BE2C (cell line): ENCODE data around the gene HNF1B.
"Not testable (repeated sequence)": the region's sequence is repeated elsewhere in the genome, so short reads cannot be mapped to it uniquely, and the experiment has no call there.

Experiments used
- DNase-seq: peaks from one replicate; pipeline ENCODE4 v3.0.0-alpha.2; 2020
- H3K27me3 ChIP-seq: fragments of 250-450 bp; sonication (Bioruptor Pico); 2 replicates; pipeline ENCODE4 v1.5.1; 2020; ENCODE audit warnings: mild to moderate bottlenecking
- H3K36me3 ChIP-seq: fragments of 250-450 bp; sonication (Bioruptor Pico); 2 replicates; pipeline ENCODE4 v1.5.1; 2020; ENCODE audit warnings: mild to moderate bottlenecking
- H3K4me1 ChIP-seq: fragments of 250-450 bp; sonication (Bioruptor Pico); 2 replicates; pipeline ENCODE4 v1.5.1; 2020
- H3K4me3 ChIP-seq: 2 replicates; pipeline ENCODE4 v1.5.1; 2011; ENCODE audit warnings: low read depth, low read length
- H3K9me3 ChIP-seq: fragments of 250-450 bp; sonication (Bioruptor Pico); 2 replicates; pipeline ENCODE4 v1.5.1; 2020
- CTCF ChIP-seq: IDR thresholded peaks from 2 replicates; pipeline ENCODE4 v1.5.1; 2012; ENCODE audit warnings: mild to moderate bottlenecking, low read depth, low read length

Gene HNF1B

GRCh38 chr17:37694734-37695133, 50.1 kb downstream of the HNF1B start:
- H3K36me3 ChIP-seq: no peaks in the 10 kb centered on the region
- TF ChIP-seq CTCF: no peak
- no peaks in the 10 kb centered on the region for H3K4me1 ChIP-seq
- 0 out of 2 replicates have a peak, but pooled peaks cover 3% of the 10 kb centered on the region for H3K27me3 ChIP-seq
- H3K4me3 ChIP-seq: no peak overlapping the region
- no peak for DNase-seq
- H3K9me3 ChIP-seq: no peaks in the 10 kb centered on the region

- no peaks in the 10 kb centered on the region for H3K9me3 ChIP-seq
- TF ChIP-seq CTCF: no peak
- no peaks in the 10 kb centered on the region for H3K4me1 ChIP-seq
- H3K4me3 ChIP-seq: no peak overlapping the region
- 0 out of 2 replicates have a peak, but pooled peaks cover 3% of the 10 kb centered on the region for H3K27me3 ChIP-seq
- no peaks in the 10 kb centered on the region for H3K36me3 ChIP-seq
- DNase-seq: no peak
Observed at GRCh38 chr17:37693328-37693727, 51.5 kb downstream of the HNF1B start.

- no peak for TF ChIP-seq CTCF
- no peak for DNase-seq
Observed at GRCh38 chr17:37691807-37692206, 53.1 kb downstream of the HNF1B start.

GRCh38 chr17:37689317-37689716, 55.5 kb downstream of the HNF1B start:
- Histone ChIP-seq H3K36me3 (no peaks in the 10 kb centered on the region), H3K9me3 (no peaks in the 10 kb centered on the region), H3K4me3 (no peak overlapping the region), H3K27me3 (no peaks in the 10 kb centered on the region), H3K4me1 (no peaks in the 10 kb centered on the region)
- no peak for DNase-seq
- TF ChIP-seq CTCF: no peak

More at GRCh38 chr17:37691807-37692206, 53.1 kb downstream of the HNF1B start:
- no peaks in the 10 kb centered on the region for H3K27me3 ChIP-seq
- H3K9me3 ChIP-seq: no peaks in the 10 kb centered on the region
- no peak overlapping the region for H3K4me3 ChIP-seq
- no peaks in the 10 kb centered on the region for H3K36me3 ChIP-seq
- H3K4me1 ChIP-seq: no peaks in the 10 kb centered on the region

DNA sequence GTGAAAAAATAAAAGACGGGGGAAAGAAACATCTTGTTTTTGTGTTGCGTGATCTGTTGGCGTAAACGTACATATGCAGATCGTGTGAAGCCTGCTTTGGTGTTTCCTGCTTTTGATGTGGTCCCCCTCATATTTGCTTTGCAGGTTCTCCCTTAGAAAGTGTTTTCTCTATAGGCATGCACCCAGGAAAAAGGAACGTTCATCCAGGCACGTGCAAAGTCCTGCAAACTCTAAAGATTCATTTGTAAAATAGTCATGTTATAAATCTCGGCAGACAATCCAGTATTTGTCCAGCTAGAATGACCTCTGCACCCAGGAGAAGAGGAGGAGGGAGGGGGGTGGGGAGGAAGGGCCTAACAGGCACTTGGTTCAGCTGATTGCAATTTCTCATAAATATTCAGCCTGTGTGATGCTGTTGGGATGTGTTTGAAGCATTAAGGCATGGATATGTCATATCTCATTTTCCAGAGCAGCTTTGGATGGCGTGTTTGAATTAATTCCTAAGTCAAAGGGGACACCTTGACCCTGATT, 61.3 kb downstream of the HNF1B start:
- Histone ChIP-seq H3K4me1 (no peaks in the 10 kb centered on the region), H3K27me3 (no peaks in the 10 kb centered on the region; the same call in 1 of the 2 replicates), H3K9me3 (no peaks in the 10 kb centered on the region), H3K36me3 (no peaks in the 10 kb centered on the region), H3K4me3 (no peak overlapping the region)
- TF ChIP-seq CTCF: no peak
- DNase-seq: no peak

GRCh38 chr17:37682007-37682406, 62.9 kb downstream of the HNF1B start:
- no peaks in the 10 kb centered on the region for H3K9me3 ChIP-seq
- TF ChIP-seq CTCF: no peak
- H3K4me3 ChIP-seq: no peak overlapping the region
- no peaks in the 10 kb centered on the region; the same call in 1 of the 2 replicates for H3K27me3 ChIP-seq
- no peaks in the 10 kb centered on the region for H3K4me1 ChIP-seq
- DNase-seq: no peak
- no peaks in the 10 kb centered on the region for H3K36me3 ChIP-seq

DNA sequence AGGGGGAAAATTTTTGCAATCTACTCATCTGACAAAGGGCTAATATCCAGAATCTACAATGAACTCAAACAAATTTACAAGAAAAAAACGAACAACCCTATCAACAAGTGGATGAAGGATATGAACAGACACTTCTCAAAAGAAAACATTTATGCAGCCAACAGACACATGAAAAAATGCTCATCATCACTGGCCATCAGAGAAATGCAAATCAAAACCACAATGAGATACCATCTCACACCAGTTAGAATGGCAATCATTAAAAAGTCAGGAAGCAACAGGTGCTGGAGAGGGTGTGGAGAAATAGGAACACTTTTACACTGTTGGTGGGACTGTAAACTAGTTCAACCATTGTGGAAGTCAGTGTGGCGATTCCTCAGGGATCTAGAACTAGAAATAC, 64.9 kb downstream of the HNF1B start:
- DNase-seq, H3K27me3 ChIP-seq, H3K36me3 ChIP-seq, H3K4me3 ChIP-seq, H3K4me1 ChIP-seq, H3K9me3 ChIP-seq: not testable (repeated sequence)
